Measurements from ENCODE around the gene C12orf42.

Gene C12orf42

DNA sequence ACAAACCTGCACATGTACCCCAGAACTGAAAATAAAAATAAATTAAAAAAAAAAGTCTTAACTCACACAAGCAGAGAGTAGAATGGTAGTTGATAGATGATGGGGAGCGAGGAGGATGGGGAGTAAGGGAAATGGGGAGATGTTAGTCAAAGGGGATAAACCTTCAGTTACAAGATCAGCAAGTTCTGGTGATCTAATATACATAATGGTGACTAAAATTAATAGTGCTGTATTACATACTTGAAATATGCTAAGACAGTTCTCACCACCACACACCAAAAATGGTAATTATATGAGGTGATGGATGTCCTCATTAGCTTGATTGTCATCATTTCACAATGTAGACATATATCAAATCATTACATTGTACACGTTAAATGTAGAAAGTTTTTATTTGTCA lies 3.2 kb upstream of the C12orf42 start:
- H3K4me3 ChIP-seq (ENCODE audit: low read depth in 1 of 5, low read length in 5 of 5): no peak overlapping the region
- H3K27ac ChIP-seq (ENCODE audit: low read depth, low read length): no peak overlapping the region
- H3K4me1 ChIP-seq (ENCODE audit: control insufficient read depth in 5 of 5, insufficient read depth in 5 of 5, low read length in 5 of 5): peaks cover 0 to 12% (median 11%) of the 10 kb centered on the region in 5 donors
- H3K36me3 ChIP-seq (ENCODE audit: control insufficient read depth in 5 of 5, insufficient read depth in 5 of 5, low read length in 5 of 5): no peaks in the 10 kb centered on the region
- H3K9me3 ChIP-seq (ENCODE audit: control insufficient read depth in 5 of 5, low read length in 5 of 5): no peaks in the 10 kb centered on the region
- no peak overlapping the region for H3K9ac ChIP-seq (ENCODE audit: low read length in 5 of 5)
- peaks cover 9 to 24% (median 18%) of the 10 kb centered on the region in 5 donors for H3K27me3 ChIP-seq (ENCODE audit: control insufficient read depth in 5 of 5, insufficient read depth in 4 of 5, low read length in 5 of 5)

DNA sequence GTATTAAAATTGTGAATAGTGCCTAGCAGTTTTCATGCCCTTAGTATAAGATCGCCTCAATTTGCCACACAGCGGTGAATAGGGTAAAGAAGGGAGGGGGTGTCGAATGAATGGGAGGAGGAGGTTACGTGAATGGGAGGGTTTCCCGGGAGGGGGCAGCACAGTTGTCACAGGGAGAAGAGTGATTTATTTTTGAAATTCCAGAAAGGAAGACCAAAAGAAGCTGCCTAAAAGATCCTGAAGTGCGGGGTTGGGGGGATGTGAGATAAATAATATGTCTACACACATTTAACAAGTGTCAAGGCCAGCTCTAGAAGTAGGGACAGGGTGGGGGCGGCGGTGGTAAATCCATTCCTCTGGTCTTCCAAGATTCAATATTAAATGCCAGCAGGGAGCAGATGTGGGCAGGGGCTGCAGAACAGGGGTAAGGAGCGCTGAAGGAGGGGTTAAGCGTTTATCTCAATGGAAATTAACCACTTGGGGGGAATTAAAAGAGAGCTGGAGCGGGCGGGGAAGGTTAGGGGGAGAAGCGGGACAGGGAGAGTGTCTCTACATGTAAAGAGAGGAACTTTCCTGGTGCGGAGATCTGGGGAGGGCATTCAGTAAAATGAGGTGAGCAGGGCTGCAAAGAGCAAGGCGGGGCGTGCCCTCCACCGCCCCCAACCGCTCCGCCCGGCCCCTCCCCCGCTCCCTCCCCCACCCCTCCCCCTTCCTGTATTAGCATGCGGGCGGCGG lies 867 bp downstream of the C12orf42 start:
- H3K4me3 ChIP-seq (ENCODE audit: low read depth in 1 of 5, low read length in 5 of 5): peak overlapping the region in 2 of 5 donors; percentile 42 to 59

GRCh38 chr12:103494051-103494733 lies 1.6 kb downstream of the C12orf42 start:
- Histone ChIP-seq H3K4me1 (ENCODE audit: control insufficient read depth in 5 of 5, insufficient read depth in 5 of 5, low read length in 5 of 5) (peaks cover 0 to 12% (median 11%) of the 10 kb centered on the region in 5 donors), H3K27me3 (ENCODE audit: control insufficient read depth in 5 of 5, insufficient read depth in 4 of 5, low read length in 5 of 5) (peaks cover 14 to 31% (median 18%) of the 10 kb centered on the region in 5 donors), H3K27ac (ENCODE audit: low read depth, low read length) (no peak overlapping the region), H3K4me3 (ENCODE audit: low read depth in 1 of 5, low read length in 5 of 5) (no peak overlapping the region), H3K9me3 (ENCODE audit: control insufficient read depth in 5 of 5, low read length in 5 of 5) (no peaks in the 10 kb centered on the region), H3K36me3 (ENCODE audit: control insufficient read depth in 5 of 5, insufficient read depth in 5 of 5, low read length in 5 of 5) (no peaks in the 10 kb centered on the region), H3K9ac (ENCODE audit: low read length in 5 of 5) (no peak overlapping the region)

More for the DNA sequence above, 867 bp downstream of the C12orf42 start:
- H3K36me3 ChIP-seq (ENCODE audit: control insufficient read depth in 5 of 5, insufficient read depth in 5 of 5, low read length in 5 of 5): no peaks in the 10 kb centered on the region
- H3K9me3 ChIP-seq (ENCODE audit: control insufficient read depth in 5 of 5, low read length in 5 of 5): no peaks in the 10 kb centered on the region
- no peak overlapping the region for H3K9ac ChIP-seq (ENCODE audit: low read length in 5 of 5)
- peaks cover 13 to 31% (median 18%) of the 10 kb centered on the region in 5 donors for H3K27me3 ChIP-seq (ENCODE audit: control insufficient read depth in 5 of 5, insufficient read depth in 4 of 5, low read length in 5 of 5)
- no peak overlapping the region for H3K27ac ChIP-seq (ENCODE audit: low read depth, low read length)
- H3K4me1 ChIP-seq (ENCODE audit: control insufficient read depth in 5 of 5, insufficient read depth in 5 of 5, low read length in 5 of 5): peaks cover 0 to 12% (median 11%) of the 10 kb centered on the region in 5 donors

- Histone ChIP-seq H3K9me3 (ENCODE audit: control insufficient read depth in 5 of 5, low read length in 5 of 5) (peaks cover 0 to 3% (median 0%) of the 10 kb centered on the region in 5 donors), H3K27me3 (ENCODE audit: control insufficient read depth in 5 of 5, insufficient read depth in 4 of 5, low read length in 5 of 5) (peaks cover 14 to 31% (median 18%) of the 10 kb centered on the region in 5 donors), H3K36me3 (ENCODE audit: control insufficient read depth in 5 of 5, insufficient read depth in 5 of 5, low read length in 5 of 5) (no peaks in the 10 kb centered on the region), H3K27ac (ENCODE audit: low read depth, low read length) (no peak overlapping the region), H3K9ac (ENCODE audit: low read length in 5 of 5) (no peak overlapping the region), H3K4me3 (ENCODE audit: low read depth in 1 of 5, low read length in 5 of 5) (no peak overlapping the region), H3K4me1 (ENCODE audit: control insufficient read depth in 5 of 5, insufficient read depth in 5 of 5, low read length in 5 of 5) (peaks cover 0 to 12% (median 11%) of the 10 kb centered on the region in 5 donors)
Observed at GRCh38 chr12:103493199-103493598, 2.6 kb downstream of the C12orf42 start.

DNA sequence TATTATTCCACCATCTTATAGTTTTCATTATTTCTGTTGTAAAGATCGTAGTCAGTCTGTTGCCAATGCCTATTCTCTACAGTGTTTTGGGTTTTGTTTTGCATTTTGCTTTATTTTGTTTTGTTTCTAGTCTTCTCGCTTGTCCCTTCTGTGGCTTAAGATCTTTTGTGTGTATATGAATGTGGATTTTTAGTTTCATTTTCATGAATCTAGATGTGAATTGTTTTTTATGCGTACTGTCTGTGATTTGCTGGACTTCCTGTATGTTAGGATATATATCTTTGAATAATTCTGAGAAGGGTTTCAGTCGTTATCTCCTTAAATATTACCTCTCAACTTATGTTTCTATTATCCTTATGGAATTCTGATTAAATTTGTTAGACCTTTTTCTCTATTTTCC lies 13.4 kb downstream of the C12orf42 start:
- Histone ChIP-seq H3K36me3 (ENCODE audit: control insufficient read depth in 5 of 5, insufficient read depth in 5 of 5, low read length in 5 of 5) (no peaks in the 10 kb centered on the region), H3K9me3 (ENCODE audit: control insufficient read depth in 5 of 5, low read length in 5 of 5) (peaks cover 6 to 16% (median 10%) of the 10 kb centered on the region in 5 donors), H3K9ac (ENCODE audit: low read length in 5 of 5) (no peak overlapping the region), H3K27me3 (ENCODE audit: control insufficient read depth in 5 of 5, insufficient read depth in 4 of 5, low read length in 5 of 5) (no peaks in the 10 kb centered on the region), H3K4me1 (ENCODE audit: control insufficient read depth in 5 of 5, insufficient read depth in 5 of 5, low read length in 5 of 5) (no peaks in the 10 kb centered on the region), H3K4me3 (ENCODE audit: low read depth in 1 of 5, low read length in 5 of 5) (no peak overlapping the region), H3K27ac (ENCODE audit: low read depth, low read length) (no peak overlapping the region)

DNA sequence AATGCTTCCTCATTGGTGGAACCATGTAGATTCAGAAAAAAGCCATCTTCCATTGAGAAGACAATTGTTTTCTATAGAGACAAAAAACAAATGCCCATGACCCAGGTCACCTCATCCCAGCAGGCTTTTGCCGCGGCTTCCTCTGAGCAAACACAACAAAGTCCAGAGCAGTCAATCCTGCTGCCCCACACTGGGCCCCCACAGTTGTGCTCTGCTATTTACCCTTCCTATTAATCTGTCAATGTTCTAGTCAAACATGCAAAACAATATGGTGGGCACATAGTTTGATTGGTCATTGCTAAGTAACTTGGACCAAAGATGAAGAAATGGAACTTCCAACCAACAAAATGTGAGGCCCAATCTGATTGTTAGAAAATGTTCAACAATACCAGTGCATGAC lies 20.7 kb downstream of the C12orf42 start:
- Histone ChIP-seq H3K4me1 (ENCODE audit: control insufficient read depth in 5 of 5, insufficient read depth in 5 of 5, low read length in 5 of 5) (no peaks in the 10 kb centered on the region), H3K36me3 (ENCODE audit: control insufficient read depth in 5 of 5, insufficient read depth in 5 of 5, low read length in 5 of 5) (no peaks in the 10 kb centered on the region), H3K4me3 (ENCODE audit: low read depth in 1 of 5, low read length in 5 of 5) (no peak overlapping the region), H3K9me3 (ENCODE audit: control insufficient read depth in 5 of 5, low read length in 5 of 5) (peaks cover 10 to 13% (median 11%) of the 10 kb centered on the region in 5 donors), H3K27ac (ENCODE audit: low read depth, low read length) (no peak overlapping the region), H3K9ac (ENCODE audit: low read length in 5 of 5) (no peak overlapping the region), H3K27me3 (ENCODE audit: control insufficient read depth in 5 of 5, insufficient read depth in 4 of 5, low read length in 5 of 5) (no peaks in the 10 kb centered on the region)

DNA sequence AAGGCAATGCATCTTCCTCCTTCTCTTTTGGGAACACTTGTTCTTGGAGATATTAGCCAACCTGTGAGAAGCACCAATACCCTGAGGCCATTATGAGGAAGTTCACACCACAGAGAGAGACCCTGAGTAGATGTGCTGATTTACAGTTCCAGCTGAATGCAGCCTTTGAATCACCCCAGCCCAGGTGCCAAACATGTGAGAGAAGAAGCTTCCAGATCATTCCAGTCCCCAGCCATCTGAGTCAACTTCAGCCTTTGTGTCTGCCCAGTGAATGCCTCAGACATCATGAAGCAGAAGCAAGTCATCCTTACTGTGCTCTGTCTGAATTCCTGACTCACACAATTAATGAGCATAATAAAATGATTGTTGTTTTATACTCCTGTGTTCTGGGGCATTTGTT lies 25.1 kb downstream of the C12orf42 start:
- Histone ChIP-seq H3K9me3 (ENCODE audit: control insufficient read depth in 5 of 5, low read length in 5 of 5) (no peaks in the 10 kb centered on the region), H3K4me3 (ENCODE audit: low read depth in 1 of 5, low read length in 5 of 5) (no peak overlapping the region), H3K4me1 (ENCODE audit: control insufficient read depth in 5 of 5, insufficient read depth in 5 of 5, low read length in 5 of 5) (no peaks in the 10 kb centered on the region), H3K36me3 (ENCODE audit: control insufficient read depth in 5 of 5, insufficient read depth in 5 of 5, low read length in 5 of 5) (no peaks in the 10 kb centered on the region), H3K27me3 (ENCODE audit: control insufficient read depth in 5 of 5, insufficient read depth in 4 of 5, low read length in 5 of 5) (peaks cover 0 to 2% (median 0%) of the 10 kb centered on the region in 5 donors), H3K9ac (ENCODE audit: low read length in 5 of 5) (no peak overlapping the region), H3K27ac (ENCODE audit: low read depth, low read length) (no peak overlapping the region)

DNA sequence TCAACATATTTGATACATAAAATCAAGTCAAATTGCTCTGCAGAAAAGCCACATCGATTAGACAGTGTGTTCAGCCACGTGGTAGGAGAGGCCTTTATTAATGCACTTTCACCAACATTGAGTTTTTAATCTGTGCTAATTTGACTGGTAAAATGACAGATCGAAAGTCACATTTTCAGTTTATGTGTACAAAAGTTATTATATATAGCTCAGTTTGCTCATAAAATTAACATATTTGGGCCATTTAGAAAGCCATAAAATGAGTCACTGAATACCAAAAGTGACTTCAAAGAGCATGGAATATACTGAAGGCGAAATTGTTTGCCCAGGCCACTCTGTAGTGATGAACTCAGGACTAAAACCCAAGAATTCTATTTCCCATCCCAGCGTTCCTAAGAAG lies 26.0 kb downstream of the C12orf42 start:
- H3K36me3 ChIP-seq (ENCODE audit: control insufficient read depth in 5 of 5, insufficient read depth in 5 of 5, low read length in 5 of 5): no peaks in the 10 kb centered on the region
- H3K9me3 ChIP-seq (ENCODE audit: control insufficient read depth in 5 of 5, low read length in 5 of 5): peaks cover 0 to 2% (median 0%) of the 10 kb centered on the region in 5 donors
- H3K4me3 ChIP-seq (ENCODE audit: low read depth in 1 of 5, low read length in 5 of 5): no peak overlapping the region
- peaks cover 0 to 2% (median 0%) of the 10 kb centered on the region in 5 donors for H3K27me3 ChIP-seq (ENCODE audit: control insufficient read depth in 5 of 5, insufficient read depth in 4 of 5, low read length in 5 of 5)
- no peak overlapping the region for H3K9ac ChIP-seq (ENCODE audit: low read length in 5 of 5)
- H3K4me1 ChIP-seq (ENCODE audit: control insufficient read depth in 5 of 5, insufficient read depth in 5 of 5, low read length in 5 of 5): no peaks in the 10 kb centered on the region
- H3K27ac ChIP-seq (ENCODE audit: low read depth, low read length): no peak overlapping the region

DNA sequence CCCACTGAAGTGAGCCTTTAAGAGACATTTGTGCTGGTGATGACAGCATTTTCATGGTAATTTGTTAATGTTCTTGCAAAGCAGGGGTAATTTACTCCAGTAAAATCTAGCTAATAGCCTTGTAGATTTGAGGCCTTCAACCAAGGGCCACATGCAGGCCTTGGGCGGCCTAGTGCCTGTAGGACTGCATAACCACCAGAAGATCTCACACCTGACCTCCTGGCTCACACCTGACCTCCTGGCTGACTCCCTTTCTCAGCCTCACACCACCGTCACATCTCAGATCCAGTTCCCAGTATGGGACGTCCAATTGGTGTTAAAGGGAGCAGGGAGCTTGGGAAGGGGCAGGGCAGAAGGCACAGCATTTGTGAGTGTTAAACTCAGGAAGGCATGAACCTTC lies 26.9 kb downstream of the C12orf42 start:
- H3K4me1 ChIP-seq (ENCODE audit: control insufficient read depth in 5 of 5, insufficient read depth in 5 of 5, low read length in 5 of 5): no peaks in the 10 kb centered on the region

GRCh38 chr12:103462675-103463074 lies 33.1 kb downstream of the C12orf42 start:
- H3K9me3 ChIP-seq (ENCODE audit: control insufficient read depth in 5 of 5, low read length in 5 of 5): peaks cover 0 to 7% (median 3%) of the 10 kb centered on the region in 5 donors
- H3K4me1 ChIP-seq (ENCODE audit: control insufficient read depth in 5 of 5, insufficient read depth in 5 of 5, low read length in 5 of 5): no peaks in the 10 kb centered on the region
- H3K36me3 ChIP-seq (ENCODE audit: control insufficient read depth in 5 of 5, insufficient read depth in 5 of 5, low read length in 5 of 5): no peaks in the 10 kb centered on the region
- peaks cover 0 to 2% (median 0%) of the 10 kb centered on the region in 5 donors for H3K27me3 ChIP-seq (ENCODE audit: control insufficient read depth in 5 of 5, insufficient read depth in 4 of 5, low read length in 5 of 5)
- no peak overlapping the region for H3K4me3 ChIP-seq (ENCODE audit: low read depth in 1 of 5, low read length in 5 of 5)
- no peak overlapping the region for H3K27ac ChIP-seq (ENCODE audit: low read depth, low read length)
- no peak overlapping the region for H3K9ac ChIP-seq (ENCODE audit: low read length in 5 of 5)

More for the DNA sequence above, 26.9 kb downstream of the C12orf42 start:
- Histone ChIP-seq H3K27me3 (ENCODE audit: control insufficient read depth in 5 of 5, insufficient read depth in 4 of 5, low read length in 5 of 5) (peaks cover 0 to 2% (median 0%) of the 10 kb centered on the region in 5 donors), H3K4me3 (ENCODE audit: low read depth in 1 of 5, low read length in 5 of 5) (no peak overlapping the region), H3K36me3 (ENCODE audit: control insufficient read depth in 5 of 5, insufficient read depth in 5 of 5, low read length in 5 of 5) (no peaks in the 10 kb centered on the region), H3K27ac (ENCODE audit: low read depth, low read length) (no peak overlapping the region), H3K9me3 (ENCODE audit: control insufficient read depth in 5 of 5, low read length in 5 of 5) (peaks cover 0 to 7% (median under 1%) of the 10 kb centered on the region in 5 donors), H3K9ac (ENCODE audit: low read length in 5 of 5) (no peak overlapping the region)
